ENCODE measurements around the gene DDX41.

The DDX41 gene

GRCh38 chr5:177471610-177472356 is 45.0 kb downstream of the DDX41 start:
- in situ Hi-C loops (cut with MboI; ENCODE audit: low sequenced_read_pairs) = no loop called here

- in situ Hi-C loops (cut with MboI; ENCODE audit: low sequenced_read_pairs) = no loop called here
Observed at GRCh38 chr5:177470759-177471536, 45.8 kb downstream of the DDX41 start.

GRCh38 chr5:177469750-177470525 is 46.8 kb downstream of the DDX41 start:
- in situ Hi-C loops (cut with MboI; ENCODE audit: low sequenced_read_pairs) = no loop called here

GRCh38 chr5:177468685-177469628 is 47.8 kb downstream of the DDX41 start:
- in situ Hi-C loops (cut with MboI; ENCODE audit: low sequenced_read_pairs) = no loop called here

GRCh38 chr5:177468329-177468684 is 48.5 kb downstream of the DDX41 start:
- in situ Hi-C loops (cut with MboI; ENCODE audit: low sequenced_read_pairs) = no loop called here

- in situ Hi-C loops (cut with MboI; ENCODE audit: low sequenced_read_pairs) = no loop called here
Observed at GRCh38 chr5:177467436-177467835, 49.3 kb downstream of the DDX41 start.

GRCh38 chr5:177466861-177467260 is 49.9 kb downstream of the DDX41 start:
- in situ Hi-C loops (cut with MboI; ENCODE audit: low sequenced_read_pairs) = no loop called here

GRCh38 chr5:177465044-177465443 is 51.7 kb downstream of the DDX41 start:
- in situ Hi-C loops (cut with MboI; ENCODE audit: low sequenced_read_pairs) = no loop called here

- in situ Hi-C loops (cut with MboI; ENCODE audit: low sequenced_read_pairs) = no loop called here
Observed at GRCh38 chr5:177462021-177462670, 54.6 kb downstream of the DDX41 start.
